HEK293 (cell line): ENCODE results near the gene LTO1.
A peak's percentile ranks its signal among the peaks of the same experiment; 100 is the strongest.

Source experiments
- CTCF ChIP-seq: fragments of 450-650 bp; formaldehyde crosslinking; IDR thresholded peaks from 2 replicates; pipeline ENCODE4 v1.5.1; 2016; ENCODE audit warnings: missing biosample characterization, missing genetic modification characterization
- GLIS1 ChIP-seq: fragments of 450-650 bp; formaldehyde crosslinking; IDR thresholded peaks from 2 replicates; pipeline ENCODE4 v1.5.1; 2016; ENCODE audit warnings: missing biosample characterization, missing genetic modification characterization
- HOXA7 ChIP-seq: sonication (generic); formaldehyde crosslinking; IDR thresholded peaks from 2 replicates; pipeline ENCODE4 v1.8.1; 2022; ENCODE audit warnings: missing genetic modification reagents, borderline replicate concordance
- KLF17 ChIP-seq: fragments of 450-650 bp; formaldehyde crosslinking; IDR thresholded peaks from 2 replicates; pipeline ENCODE4 v1.5.1; 2016; ENCODE audit warnings: missing biosample characterization, missing genetic modification characterization
- MZF1 ChIP-seq: fragments of 450-650 bp; formaldehyde crosslinking; IDR thresholded peaks from 2 replicates; pipeline ENCODE4 v1.5.1; 2017; ENCODE audit warnings: missing biosample characterization, missing genetic modification characterization, borderline replicate concordance
- SETDB1 ChIP-seq: IDR thresholded peaks from one replicate; pipeline ENCODE4 v1.6.1; 2017; ENCODE audit warnings: mild to moderate bottlenecking, low read length, moderate library complexity, mixed read lengths; ENCODE audit not compliant: insufficient read length
- ZBTB8A ChIP-seq: fragments of 450-650 bp; formaldehyde crosslinking; IDR thresholded peaks from 2 replicates; pipeline ENCODE4 v1.5.1; 2016; ENCODE audit warnings: missing biosample characterization, missing genetic modification characterization
- ZNF223 ChIP-seq: fragments of 450-650 bp; formaldehyde crosslinking; IDR thresholded peaks from 2 replicates; pipeline ENCODE4 v1.5.1; 2016; ENCODE audit warnings: missing biosample characterization, missing genetic modification characterization
- ZNF501 ChIP-seq: fragments of 450-650 bp; formaldehyde crosslinking; IDR thresholded peaks from 2 replicates; pipeline ENCODE4 v1.5.1; 2016; ENCODE audit warnings: missing biosample characterization, missing genetic modification characterization
- ZNF639 ChIP-seq: fragments of 450-650 bp; formaldehyde crosslinking; IDR thresholded peaks from 2 replicates; pipeline ENCODE4 v1.5.1; 2016; ENCODE audit warnings: missing biosample characterization, missing genetic modification characterization
- ZNF677 ChIP-seq: fragments of 450-650 bp; IDR thresholded peaks from 2 replicates; pipeline ENCODE4 v1.5.0; 2018; ENCODE audit warnings: missing biosample characterization, mild to moderate bottlenecking, missing genetic modification characterization, moderate library complexity

- TF ChIP-seq ZNF639 (tag by site-specific recombination), result no peak
- no peak for TF ChIP-seq SETDB1
- TF ChIP-seq CTCF, result no peak
- no peak for TF ChIP-seq HOXA7 (CRISPR knock-in tag)
- no peak; the same call in 1 of the 2 replicates for TF ChIP-seq ZNF501 (tag by site-specific recombination)
- TF ChIP-seq GLIS1 (tag by site-specific recombination), result 0 out of 2 replicates have a peak, but pooled peaks have one; percentile 4
- TF ChIP-seq ZNF677 (tag by site-specific recombination), result no peak
- TF ChIP-seq MZF1 (tag by site-specific recombination), result no peak
- TF ChIP-seq ZNF223, result no peak
- peak; percentile 38; the same call in 1 of the 2 replicates for TF ChIP-seq ZBTB8A
- 0 out of 2 replicates have a peak, but pooled peaks have one; percentile 24 for TF ChIP-seq KLF17 (tag by site-specific recombination)
These were observed 34.1 kb downstream of the LTO1 start, which contains the start of gene CCND1 for GRCh38 chr11:69640995-69641581.
